ENCODE measurements around the gene ZNF121. TPM values are rescaled to one million over a fixed set of nuclear protein-coding genes. Genes with fewer than 3 reads are reported as not detected.
"Not testable (repeated sequence)": the region's sequence is repeated elsewhere in the genome, so short reads cannot be mapped to it uniquely, and the experiment has no call there.

Gene ZNF121
- total RNA-seq, 1 donor from 2014 or later: 53.9 TPM

- no peak for DNase-seq (ENCODE audit: low spot score, unreplicated experiment)
- Mint-ChIP-seq H3K4me3 (ENCODE audit: low read depth) (no peak overlapping the region), H3K4me1 (ENCODE audit: low read depth) (no peaks in the 10 kb centered on the region), H3K36me3 (ENCODE audit: insufficient read depth) (peaks cover 5% of the 10 kb centered on the region), H3K27ac (no peak overlapping the region), H3K27me3 (no peaks in the 10 kb centered on the region), H3K9me3 (ENCODE audit: low read depth) (peaks cover 18% of the 10 kb centered on the region)
- no peak for TF ChIP-seq CTCF (IDR thresholded peaks at IDR 0.05; ENCODE audit: unreplicated experiment)
Observed at GRCh38 chr19:9547870-9548269, 36.4 kb downstream of the ZNF121 start.

- DNase-seq (ENCODE audit: low spot score, unreplicated experiment); H3K27ac Mint-ChIP-seq; H3K4me1 Mint-ChIP-seq (ENCODE audit: low read depth); H3K27me3 Mint-ChIP-seq; H3K4me3 Mint-ChIP-seq (ENCODE audit: low read depth): not testable (repeated sequence)
- peaks cover 30% of the 10 kb centered on the region for H3K36me3 Mint-ChIP-seq (ENCODE audit: insufficient read depth)
- H3K9me3 Mint-ChIP-seq (ENCODE audit: low read depth): peaks cover 22% of the 10 kb centered on the region
Observed at GRCh38 chr19:9541281-9541680, 43.0 kb downstream of the ZNF121 start.

DNA sequence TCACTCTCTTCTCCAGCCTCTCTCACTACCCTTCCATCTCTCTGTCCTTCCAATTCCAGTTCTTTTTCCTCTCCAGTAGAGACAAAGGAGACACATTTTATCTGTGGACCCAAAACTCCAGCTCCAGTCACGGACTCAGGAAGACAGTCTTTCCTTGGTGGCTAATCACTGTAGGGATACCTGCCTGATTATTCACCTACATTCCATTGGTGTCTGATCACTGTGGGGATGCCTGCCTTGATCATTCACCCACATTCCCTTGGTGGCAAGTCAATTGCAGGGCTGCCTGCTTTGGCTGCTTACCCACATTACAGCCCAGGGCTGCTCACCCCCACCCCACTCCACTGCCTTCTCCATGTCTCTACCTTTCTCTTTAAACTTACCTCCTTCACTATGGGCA lies 44.4 kb downstream of the ZNF121 start:
- Mint-ChIP-seq H3K9me3 (ENCODE audit: low read depth) (peaks cover 34% of the 10 kb centered on the region), H3K36me3 (ENCODE audit: insufficient read depth) (peaks cover 44% of the 10 kb centered on the region), H3K27ac (peak overlapping the region; percentile 100), H3K4me3 (ENCODE audit: low read depth) (peak overlapping the region; percentile 55)
- not testable (repeated sequence) for H3K27me3 Mint-ChIP-seq; H3K4me1 Mint-ChIP-seq (ENCODE audit: low read depth); DNase-seq (ENCODE audit: low spot score, unreplicated experiment)

DNA sequence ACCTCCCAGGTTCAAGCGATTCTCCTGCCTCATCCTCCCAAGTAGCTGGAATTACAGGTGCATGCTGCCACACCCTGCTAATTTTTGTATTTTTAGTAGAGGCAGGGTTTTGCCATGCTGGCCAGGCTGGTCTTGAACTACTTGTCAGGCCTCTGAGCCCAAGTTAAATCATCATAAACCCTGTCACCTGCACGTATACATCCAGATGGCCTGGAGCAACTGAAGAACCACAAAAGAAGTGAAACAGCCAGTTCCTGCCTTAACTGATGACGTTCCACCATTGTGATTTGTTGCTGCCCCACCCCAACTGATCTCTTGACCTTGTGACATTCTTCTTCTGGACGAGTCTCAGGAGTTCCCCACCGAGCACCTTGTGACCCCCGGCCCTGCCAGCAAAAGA lies 45.1 kb downstream of the ZNF121 start:
- Mint-ChIP-seq H3K9me3 (ENCODE audit: low read depth) (peaks cover 36% of the 10 kb centered on the region), H3K36me3 (ENCODE audit: insufficient read depth) (peaks cover 51% of the 10 kb centered on the region), H3K4me3 (ENCODE audit: low read depth) (peak overlapping the region; percentile 99), H3K27ac (peak overlapping the region; percentile 100)
- not testable (repeated sequence) for H3K4me1 Mint-ChIP-seq (ENCODE audit: low read depth); H3K27me3 Mint-ChIP-seq; DNase-seq (ENCODE audit: low spot score, unreplicated experiment)

- Mint-ChIP-seq H3K36me3 (ENCODE audit: insufficient read depth) (peaks cover 59% of the 10 kb centered on the region), H3K4me3 (ENCODE audit: low read depth) (peak within 1 kb of the TSS; percentile 99), H3K9me3 (ENCODE audit: low read depth) (peaks cover 44% of the 10 kb centered on the region), H3K4me1 (ENCODE audit: low read depth) (peaks cover 1% of the 10 kb centered on the region), H3K27ac (peak within 1 kb of the TSS; percentile 100), H3K27me3 (no peaks in the 10 kb centered on the region)
- DNase-seq (ENCODE audit: low spot score, unreplicated experiment): peak; percentile 72
- no peak for TF ChIP-seq CTCF (IDR thresholded peaks at IDR 0.05; ENCODE audit: unreplicated experiment)
Observed at GRCh38 chr19:9538183-9539058, 45.9 kb downstream of the ZNF121 start, which contains the start of gene ZNF426. Gene ZNF426, minus strand, starts transcription at chr19:9538645. Its CDS starts 2,413 bp downstream, at chr19:9536232.

DNA sequence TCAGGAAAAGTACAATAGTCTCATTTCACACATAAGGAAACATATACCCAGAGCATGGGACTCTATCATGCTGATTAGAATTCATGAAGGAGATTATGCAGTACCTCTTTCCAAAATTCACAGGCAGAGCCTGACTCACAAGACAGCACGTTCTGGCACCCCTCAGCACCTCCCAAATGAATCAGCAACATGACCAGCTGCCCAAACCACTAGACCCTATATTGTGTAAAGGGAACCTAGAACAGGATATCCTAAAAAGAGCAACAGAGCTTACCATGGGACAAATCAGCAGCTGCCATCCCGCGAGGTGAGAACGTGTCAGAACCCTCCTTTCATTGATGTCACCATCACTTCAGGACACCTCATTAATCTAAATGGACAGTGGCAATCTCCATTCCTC lies 48.4 kb downstream of the ZNF121 start:
- Mint-ChIP-seq H3K36me3 (ENCODE audit: insufficient read depth) (peaks cover 79% of the 10 kb centered on the region), H3K4me3 (ENCODE audit: low read depth) (peak overlapping the region; percentile 48), H3K27ac (no peak overlapping the region), H3K9me3 (ENCODE audit: low read depth) (peaks cover 60% of the 10 kb centered on the region), H3K27me3 (no peaks in the 10 kb centered on the region), H3K4me1 (ENCODE audit: low read depth) (peaks cover 1% of the 10 kb centered on the region)
- no peak for TF ChIP-seq CTCF (IDR thresholded peaks at IDR 0.05; ENCODE audit: unreplicated experiment)
- no peak for DNase-seq (ENCODE audit: low spot score, unreplicated experiment)

- peaks cover 93% of the 10 kb centered on the region for H3K36me3 Mint-ChIP-seq (ENCODE audit: insufficient read depth)
- no peak for TF ChIP-seq CTCF (IDR thresholded peaks at IDR 0.05; ENCODE audit: unreplicated experiment)
- DNase-seq (ENCODE audit: low spot score, unreplicated experiment): no peak
- H3K4me3 Mint-ChIP-seq (ENCODE audit: low read depth): no peak overlapping the region
- H3K27me3 Mint-ChIP-seq: no peaks in the 10 kb centered on the region
- no peaks in the 10 kb centered on the region for H3K4me1 Mint-ChIP-seq (ENCODE audit: low read depth)
- peaks cover 71% of the 10 kb centered on the region for H3K9me3 Mint-ChIP-seq (ENCODE audit: low read depth)
- H3K27ac Mint-ChIP-seq: peak overlapping the region; percentile 33
Observed at GRCh38 chr19:9531933-9532332, 52.4 kb downstream of the ZNF121 start.
